KG1 (cell line): Measurements from ENCODE around the gene TAF3.

ENCODE experiments used
- DNase-seq: peaks from one replicate; lab custom pipeline; 2025; lab: John Stamatoyannopoulos, UW

TAF3 gene

GRCh38 chr10:7933262-7933661, 115.0 kb downstream of the TAF3 start:
- no peak for DNase-seq

GRCh38 chr10:7933757-7934156, 115.5 kb downstream of the TAF3 start:
- no peak for DNase-seq

DNA sequence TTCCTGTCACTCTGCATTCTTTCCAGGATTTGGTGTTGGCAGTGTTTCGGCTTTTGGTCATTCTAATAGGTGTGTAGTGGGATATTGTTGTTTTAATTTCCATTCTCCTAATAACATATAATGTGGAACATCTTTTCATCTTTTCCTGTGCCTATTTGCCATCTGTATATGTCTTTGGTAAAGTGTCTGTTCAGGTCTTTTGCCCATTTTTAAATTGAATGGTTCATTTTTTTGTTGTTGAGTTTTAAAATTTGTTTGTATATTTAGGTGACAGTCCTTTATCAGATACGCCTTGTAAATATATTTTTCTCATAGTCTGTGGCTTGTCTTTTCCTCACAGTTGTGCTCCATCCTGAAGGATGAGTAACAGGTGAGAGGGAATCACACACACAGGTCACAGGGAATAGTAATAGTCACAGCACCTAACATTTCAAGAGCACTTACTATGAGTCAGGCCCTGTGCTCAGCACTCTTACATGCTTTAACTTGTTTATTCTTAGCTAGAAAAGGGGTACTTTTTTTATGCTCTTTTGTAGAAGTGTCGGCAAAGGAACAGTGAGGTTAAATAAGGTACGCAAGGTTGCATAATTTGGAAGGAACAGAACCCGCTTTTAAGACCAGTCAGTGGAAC, 119.1 kb downstream of the TAF3 start:
- no peak for DNase-seq

DNA sequence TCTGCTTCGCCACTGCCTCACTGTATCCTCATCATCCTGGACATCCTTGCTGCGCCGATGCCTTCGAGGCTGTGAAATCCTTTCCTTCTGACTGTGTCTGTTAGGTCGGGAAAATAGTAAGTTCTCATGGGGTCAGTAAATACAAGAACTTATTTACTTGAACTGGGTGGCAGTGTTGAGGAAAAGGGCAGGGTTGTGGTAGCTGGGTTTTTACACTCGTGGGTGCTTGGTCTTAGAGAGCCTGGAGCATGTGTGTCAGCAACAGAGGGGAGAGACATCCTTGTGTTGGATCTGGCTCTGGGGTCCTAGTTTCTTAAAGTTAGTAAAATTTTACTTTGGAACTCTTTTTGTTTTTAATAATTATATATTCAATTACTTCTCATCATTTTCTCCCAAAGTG, 123.3 kb downstream of the TAF3 start:
- no peak for DNase-seq

DNA sequence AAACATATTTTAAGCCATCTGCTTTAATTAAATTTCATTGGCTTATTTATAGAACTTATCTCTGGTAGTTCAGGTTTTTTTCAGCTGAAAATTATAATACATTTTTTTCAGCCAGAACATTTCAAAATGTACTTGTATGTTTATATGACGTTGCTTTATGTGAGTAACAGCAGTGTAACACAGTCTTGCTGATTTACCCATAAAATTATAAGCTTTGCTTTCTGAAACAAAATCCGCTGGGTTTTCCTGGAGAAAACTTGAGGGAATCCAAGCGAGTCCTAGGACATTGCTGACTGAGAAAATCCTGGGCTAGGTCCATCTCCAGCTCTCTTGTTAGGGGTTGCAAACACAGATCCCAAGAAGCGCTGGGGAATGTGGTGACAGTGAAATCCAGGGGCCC, 124.0 kb downstream of the TAF3 start:
- DNase-seq, result no peak

GRCh38 chr10:7942859-7943258, 124.6 kb downstream of the TAF3 start:
- no peak for DNase-seq

DNA sequence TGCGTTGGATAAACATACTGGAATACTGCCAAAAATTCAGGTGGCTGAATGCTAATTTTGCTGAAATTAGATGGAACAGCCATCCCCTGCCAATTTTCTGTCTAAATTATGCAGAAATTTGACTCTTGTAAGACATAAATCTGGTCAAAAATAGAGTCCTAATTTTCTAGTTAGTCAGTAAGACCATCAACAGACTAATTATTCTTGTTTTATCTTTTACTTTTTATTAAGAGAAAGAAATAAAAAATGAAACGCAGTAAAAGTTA, 125.8 kb downstream of the TAF3 start:
- DNase-seq, result no peak

- DNase-seq, result no peak
Observed at GRCh38 chr10:7944537-7944936, 126.2 kb downstream of the TAF3 start.

DNA sequence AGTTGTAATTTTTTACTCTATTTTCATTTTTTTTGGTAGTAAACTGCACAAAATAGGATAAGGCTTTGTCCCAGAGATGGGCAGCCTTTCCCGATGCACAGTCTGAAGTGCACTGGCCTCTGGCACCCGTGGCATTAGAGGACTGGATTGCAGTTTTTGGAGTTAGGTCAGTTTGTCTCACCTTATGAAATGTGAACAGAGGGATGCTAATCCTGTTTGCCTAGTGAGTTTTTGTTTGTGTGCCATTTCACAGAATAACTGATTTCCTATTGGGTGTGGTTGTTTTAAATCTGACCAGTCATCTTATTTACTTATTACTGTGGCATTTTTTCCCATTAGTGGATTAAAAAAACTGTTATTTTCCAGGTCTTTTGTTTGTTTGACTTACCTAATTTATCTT, 126.7 kb downstream of the TAF3 start:
- DNase-seq, result no peak

DNA sequence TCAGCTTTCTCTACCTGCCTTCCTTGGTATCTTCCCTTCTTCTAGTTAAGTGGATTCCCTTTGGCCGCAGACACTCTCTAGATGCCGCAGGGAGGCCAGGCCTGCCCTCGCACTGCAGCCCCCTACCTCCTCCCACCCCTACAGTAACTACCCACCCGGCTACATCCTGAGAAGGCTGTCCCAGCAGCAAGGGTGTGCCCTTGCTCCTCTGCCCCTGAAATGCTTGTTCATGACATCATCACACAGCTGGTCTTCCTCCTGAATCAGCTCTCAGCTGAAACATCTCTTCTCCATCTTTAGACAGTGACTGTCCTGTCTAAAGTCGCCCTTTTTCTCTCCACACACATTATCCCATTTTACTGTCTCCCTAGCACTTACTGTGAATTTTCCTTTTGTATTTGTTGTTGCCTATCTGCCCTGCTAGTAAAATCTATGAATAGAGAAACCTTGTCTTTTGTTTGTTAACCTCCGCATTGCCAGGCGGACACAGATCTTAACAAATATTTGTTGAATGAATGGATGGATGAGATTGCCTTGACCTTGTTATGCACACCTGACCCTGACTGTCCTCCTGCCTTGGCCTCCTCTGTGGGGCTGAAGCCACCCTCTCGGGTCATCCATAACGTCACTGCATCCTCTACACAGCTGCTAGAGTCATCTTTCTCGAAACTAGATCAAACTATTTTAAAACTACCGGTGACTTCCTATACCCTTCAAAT, 127.3 kb downstream of the TAF3 start:
- no peak for DNase-seq

GRCh38 chr10:7948371-7949000, 130.2 kb downstream of the TAF3 start:
- no peak for DNase-seq

DNA sequence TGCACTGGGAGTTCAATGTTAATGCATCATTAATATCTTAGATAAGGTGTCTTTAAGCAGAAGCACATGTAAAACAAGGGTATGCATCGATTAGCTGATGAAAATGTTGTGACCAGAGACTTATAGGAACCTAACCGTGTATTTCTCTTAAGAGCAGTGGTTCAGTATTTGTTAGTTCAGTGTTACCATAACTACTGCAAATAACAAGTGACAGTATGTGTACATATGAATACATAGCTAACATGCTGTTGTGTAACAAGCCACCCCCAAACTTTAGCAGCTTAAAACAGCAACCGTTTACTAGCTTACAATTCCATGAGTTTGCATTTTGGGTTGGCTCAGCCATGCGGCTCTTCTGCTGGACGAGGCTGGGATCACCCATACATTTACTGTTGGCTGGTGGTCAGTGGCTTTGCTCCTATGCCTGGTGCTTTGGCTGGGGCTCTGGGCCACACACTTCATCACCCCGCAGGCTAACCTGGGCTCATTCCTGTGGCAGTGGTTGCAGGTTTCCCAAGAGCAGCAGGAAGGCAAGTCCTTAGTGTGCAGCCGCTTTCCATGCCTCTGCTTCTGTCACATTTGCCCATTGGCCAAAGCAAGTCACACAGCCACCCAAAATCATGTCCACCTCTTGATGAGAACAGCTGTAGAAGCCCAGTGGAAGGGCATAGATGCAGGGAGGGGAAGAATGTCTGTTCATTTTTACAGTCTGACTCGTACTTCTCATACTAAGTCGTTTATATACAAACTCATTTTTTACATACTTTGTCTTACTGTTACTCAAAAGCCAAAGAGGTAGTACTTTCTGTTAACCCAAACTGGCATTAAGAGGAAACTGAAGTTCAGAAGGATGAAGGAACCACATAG, 132.9 kb downstream of the TAF3 start:
- DNase-seq, result no peak

DNA sequence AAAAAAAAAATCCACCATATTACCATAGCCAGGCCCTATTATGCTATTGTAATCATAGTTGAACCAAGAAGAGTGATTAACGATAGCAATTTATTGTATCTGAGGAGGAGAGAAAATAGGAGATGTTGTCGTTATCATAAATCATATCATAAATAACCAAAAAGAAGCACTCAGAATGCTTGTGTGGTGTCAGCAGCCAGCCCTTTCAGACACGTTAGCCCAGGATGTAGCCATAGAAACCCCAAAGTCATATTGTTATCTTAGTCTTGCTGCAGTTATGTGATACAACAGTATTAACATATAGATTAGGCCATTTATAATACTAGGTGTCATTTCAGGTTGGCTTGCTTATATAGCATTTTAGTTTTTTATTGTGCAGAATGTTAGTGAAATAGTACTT, 134.0 kb downstream of the TAF3 start:
- no peak for DNase-seq

- no peak for DNase-seq
Observed at GRCh38 chr10:7953447-7953846, 135.1 kb downstream of the TAF3 start.

DNA sequence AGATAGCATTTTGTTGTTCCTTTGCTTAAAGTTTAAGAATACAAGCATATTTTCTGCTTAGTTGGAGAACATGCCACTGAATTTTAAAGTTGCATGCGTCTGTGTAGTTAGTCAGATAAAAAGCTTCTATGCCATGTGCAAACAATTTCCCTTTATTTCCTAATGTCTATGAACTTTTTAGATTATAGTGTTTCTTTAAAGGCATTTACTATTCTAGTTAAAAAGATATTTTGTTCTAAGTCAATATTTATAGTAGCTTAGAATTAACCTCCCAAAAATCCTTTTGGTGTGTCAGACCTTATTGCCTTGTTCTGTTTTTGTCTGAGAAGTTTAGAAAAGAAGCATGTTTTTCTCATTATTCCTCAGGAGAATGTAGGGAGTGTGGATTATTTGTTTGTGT, 137.1 kb downstream of the TAF3 start:
- DNase-seq, result no peak

- peak; percentile 61 for DNase-seq
Observed at GRCh38 chr10:7956508-7956907, 138.2 kb downstream of the TAF3 start.

GRCh38 chr10:7957591-7957990, 139.3 kb downstream of the TAF3 start:
- no peak for DNase-seq

DNA sequence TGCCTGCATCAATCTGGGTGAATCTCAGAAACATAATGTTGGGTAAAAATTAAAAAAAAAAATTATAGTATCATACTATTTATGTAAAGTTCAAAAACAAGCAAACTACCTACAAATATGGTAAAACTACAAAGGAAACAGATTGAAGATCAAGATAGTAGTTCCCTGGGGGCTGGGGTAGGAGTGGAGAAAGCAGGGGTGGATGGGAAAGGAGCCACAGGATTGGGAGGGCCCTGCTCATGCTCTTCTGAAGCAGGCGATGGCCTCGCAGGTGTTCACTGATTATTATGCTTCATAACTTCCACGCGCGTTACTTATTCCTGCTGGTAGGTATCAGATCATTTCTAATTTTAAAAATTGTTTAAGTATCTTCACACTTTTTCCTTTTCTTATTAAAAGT, 140.1 kb downstream of the TAF3 start:
- no peak for DNase-seq

DNA sequence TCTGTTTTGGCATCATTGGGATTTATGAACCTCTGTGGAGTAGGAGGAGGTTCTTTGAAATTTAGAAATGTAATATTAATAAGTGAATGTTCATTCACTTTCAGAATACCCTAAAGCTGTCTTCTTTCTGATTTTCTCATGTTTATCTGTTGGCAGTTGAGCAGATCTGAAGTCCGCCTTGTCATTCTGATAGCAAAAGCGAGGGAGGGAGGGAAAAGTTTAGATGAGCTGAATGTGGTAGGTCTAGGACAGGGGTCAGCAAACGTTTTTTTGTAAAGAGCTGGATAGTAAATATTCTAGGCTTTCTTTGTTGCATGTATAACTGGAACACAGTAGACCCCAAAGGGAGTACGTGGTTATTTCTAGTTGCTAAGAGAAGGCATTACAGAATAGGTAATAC, 141.8 kb downstream of the TAF3 start:
- no peak for DNase-seq

DNA sequence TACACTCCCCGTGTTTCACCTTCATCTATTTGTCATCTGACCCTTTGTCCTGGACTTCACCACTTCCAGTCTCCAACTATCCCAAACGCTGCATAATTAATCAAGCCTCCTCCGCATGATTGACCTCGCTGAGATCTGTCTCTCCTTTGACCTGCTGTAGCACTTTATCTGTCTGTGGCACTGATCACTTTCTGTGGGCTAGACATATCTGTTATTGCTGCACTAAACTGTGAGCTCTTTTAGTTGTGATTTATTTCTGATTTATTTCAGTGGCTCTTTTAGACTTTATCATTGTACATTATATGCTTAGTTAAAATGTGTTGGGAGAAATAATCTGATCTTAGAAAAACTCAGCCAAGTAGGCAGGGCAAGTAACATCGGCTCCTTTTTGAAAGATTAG, 144.3 kb downstream of the TAF3 start:
- DNase-seq, result no peak

DNA sequence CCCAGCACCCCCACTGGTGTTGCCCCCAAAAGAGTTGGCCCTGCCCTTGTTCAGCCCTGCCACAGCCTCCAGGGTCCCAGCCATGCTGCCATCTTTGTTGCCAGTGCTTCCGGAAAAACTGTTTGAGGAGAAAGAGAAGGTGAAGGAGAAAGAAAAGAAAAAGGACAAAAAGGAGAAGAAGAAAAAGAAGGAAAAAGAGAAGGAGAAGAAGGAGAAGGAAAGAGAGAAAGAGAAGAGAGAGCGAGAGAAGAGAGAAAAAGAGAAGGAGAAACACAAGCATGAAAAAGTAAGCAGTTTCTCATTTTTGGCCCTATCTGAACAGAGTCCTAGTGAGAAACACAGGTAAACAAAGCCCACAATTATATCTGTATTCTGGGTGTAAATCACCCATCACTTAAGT, 147.2 kb downstream of the TAF3 start:
- no peak for DNase-seq

- no peak for DNase-seq
Observed at GRCh38 chr10:7967035-7967434, 148.7 kb downstream of the TAF3 start.
